Activated CD4-positive, CD25-positive, alpha-beta regulatory T cell (primary cell): ENCODE measurements around the gene SHH.

ENCODE experiments used
- DNase-seq, 4 experiments: peaks; one replicate each; lab custom pipeline; 2025; lab: John Stamatoyannopoulos, UW

Gene SHH

GRCh38 chr7:155792315-155792960, 19.8 kb downstream of the SHH start:
- DNase-seq = no peak

GRCh38 chr7:155791836-155792235, 20.4 kb downstream of the SHH start:
- DNase-seq = no peak

- DNase-seq = no peak
Measured at GRCh38 chr7:155791214-155791737, 21.0 kb downstream of the SHH start.

DNA sequence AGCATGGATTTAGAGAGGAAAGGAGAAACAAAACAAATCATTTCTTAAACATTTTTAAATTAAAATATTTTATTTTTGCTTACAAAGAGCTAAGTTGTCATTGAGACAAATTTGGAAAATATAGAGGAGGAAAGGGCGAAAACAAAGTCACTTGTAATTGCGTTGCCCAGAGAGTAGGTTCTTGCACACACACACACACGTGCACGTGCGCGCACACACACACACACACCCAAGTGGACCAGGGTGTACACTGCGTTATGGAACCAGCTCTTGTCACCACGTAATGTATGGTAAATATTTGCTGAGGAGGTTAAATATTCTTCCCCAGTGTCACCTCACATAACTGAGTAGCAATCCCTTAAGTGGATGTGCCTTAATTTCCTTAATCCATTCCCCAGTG, 21.6 kb downstream of the SHH start:
- no peak for DNase-seq

DNA sequence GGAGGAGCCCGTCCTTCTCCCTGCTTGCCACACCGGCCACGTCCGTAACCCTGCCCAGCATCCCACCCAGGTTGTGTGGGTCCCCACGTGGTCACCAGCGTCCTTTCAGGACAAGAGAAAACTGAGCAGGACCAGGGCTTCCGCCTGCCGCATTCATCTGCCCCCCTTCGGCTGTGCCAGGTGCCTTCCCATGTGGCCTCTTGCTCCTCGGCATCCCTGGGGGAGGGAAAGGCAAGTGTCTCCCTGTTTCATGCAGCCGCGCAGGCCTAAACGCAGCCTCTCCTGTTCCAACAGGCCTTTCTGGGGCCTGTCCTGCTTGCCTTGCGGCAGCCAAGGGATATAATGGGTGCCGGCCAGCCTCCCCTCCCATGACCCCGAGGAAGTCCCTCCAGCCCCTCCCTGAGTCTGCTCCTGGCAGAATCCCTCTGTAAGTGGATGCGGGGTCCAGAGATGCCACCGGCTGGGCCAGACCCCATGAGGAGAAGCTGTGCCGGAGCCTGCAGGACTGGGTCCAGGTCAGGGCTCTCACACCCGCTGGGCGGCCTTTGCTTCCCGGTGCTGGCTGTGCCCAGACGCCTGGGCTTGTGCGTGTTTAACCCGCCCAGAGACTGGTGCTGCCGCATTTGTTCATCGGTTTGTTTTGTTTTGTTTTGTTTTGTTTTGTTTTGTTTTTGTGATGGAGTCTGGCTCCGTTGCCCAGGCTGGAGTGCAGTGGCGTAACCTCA, 23.1 kb downstream of the SHH start:
- DNase-seq = no peak

DNA sequence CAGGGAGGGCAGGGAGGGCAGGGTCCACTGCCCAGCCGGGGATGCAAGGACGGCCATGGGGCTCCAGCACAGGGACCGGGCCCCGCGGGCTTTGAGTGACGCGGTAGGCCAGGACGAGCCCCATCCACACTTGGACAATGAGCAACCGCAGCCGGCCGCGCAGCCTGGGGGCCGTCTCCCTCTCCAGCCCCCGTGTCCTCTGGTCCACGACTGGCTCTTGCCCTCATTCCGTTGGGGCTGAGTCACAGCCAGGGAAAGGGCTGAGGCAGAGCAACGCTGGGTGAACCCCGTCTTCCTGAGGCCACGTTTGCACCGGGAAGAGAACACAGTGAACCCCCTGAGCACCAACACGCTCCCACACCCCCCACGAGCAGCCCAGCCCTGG, 23.7 kb downstream of the SHH start:
- DNase-seq = no peak

DNA sequence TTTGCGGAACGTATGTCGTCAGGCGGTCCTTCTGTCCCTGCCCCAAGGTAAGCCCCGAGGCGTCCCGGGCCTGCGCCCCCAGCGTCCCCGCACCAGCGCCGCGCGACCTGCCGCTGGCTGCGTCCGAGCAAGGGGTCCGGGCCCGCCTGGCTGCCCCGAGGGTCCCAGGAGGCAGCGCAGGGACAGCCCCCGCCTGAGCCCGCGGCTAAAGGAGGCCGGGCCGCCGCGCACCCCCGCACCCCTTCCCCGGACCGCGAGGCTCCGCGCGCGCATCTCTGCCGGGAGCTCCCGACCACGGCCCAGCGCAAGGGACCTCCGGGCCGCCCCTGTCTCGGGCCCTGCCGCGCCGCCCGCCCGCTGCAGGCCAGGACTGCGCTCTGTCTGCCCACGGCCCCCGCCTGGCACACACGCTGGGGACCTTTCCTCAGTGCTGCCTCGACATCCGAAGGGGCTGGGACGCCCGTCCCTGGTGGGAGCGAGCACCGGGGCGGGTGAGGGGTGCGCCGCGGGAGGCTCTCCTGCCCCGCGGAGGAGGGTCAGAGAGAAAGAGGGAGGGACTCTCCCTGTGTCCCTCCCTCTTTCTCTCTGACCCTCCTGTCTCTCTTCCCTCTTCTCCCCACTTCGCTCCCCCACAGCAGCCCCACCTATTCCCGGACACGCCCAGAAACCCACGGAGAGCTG, 25.0 kb downstream of the SHH start:
- no peak for DNase-seq

- no peak for DNase-seq
Measured at GRCh38 chr7:155786491-155786890, 25.8 kb downstream of the SHH start.

DNA sequence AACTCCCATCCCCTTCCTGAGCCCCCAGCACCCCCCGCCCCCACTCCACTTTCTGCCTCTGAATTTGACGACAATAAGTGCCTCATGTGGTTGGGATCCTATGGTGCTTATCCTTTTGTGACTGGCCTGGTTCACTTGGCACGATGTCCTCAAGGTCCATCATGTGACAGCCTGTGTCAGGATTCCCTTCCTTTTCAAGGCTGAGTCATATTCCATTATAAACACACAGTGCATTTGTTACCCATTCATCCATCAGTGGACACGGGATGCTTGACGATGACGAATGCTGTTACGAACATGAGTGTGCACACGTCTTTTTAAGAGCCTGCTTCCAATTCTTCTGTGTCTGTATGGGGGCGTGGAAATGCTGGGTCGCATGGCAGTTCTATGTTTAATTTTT, 26.7 kb downstream of the SHH start:
- no peak for DNase-seq

DNA sequence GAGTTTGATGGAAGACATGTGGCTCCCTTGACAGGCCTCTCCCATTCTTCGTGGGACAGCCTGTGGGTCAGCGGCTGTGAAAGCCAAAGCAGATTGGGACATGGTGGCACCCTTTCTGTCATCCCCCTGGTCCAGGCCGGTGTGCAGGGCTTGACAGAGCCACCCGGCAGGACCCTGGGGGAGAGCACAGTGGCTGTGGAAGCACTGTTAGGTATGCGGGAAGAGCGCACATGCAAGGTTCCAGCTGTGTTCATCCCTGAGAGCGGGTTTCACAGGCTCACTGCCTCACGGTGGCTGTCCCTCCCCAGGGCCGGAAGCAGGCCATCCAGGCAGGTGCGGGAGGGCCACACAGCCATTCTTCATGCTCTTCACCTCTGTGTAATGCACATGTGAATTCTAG, 29.8 kb downstream of the SHH start:
- DNase-seq = no peak

DNA sequence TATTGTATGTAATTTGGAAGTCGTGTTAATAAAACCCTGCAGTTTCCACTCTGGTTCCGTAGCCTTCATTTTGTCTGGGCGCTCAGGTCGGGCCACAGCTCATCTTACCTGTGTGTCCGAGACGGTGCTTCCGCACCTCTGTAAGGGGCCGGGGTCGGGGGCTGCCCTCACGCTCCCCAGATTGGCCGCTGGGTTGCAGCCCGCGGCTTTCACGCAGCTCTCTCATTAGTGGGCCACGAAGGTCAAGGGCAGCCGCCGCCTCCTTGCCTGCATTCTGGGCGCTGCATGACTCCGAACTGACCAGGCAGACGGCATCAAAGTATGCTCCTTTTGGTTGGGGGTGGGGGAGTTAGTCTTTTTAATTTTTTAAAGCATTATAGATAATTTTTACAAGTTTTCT, 30.8 kb downstream of the SHH start:
- DNase-seq = no peak

GRCh38 chr7:155780884-155781283, 31.4 kb downstream of the SHH start:
- DNase-seq = no peak

DNA sequence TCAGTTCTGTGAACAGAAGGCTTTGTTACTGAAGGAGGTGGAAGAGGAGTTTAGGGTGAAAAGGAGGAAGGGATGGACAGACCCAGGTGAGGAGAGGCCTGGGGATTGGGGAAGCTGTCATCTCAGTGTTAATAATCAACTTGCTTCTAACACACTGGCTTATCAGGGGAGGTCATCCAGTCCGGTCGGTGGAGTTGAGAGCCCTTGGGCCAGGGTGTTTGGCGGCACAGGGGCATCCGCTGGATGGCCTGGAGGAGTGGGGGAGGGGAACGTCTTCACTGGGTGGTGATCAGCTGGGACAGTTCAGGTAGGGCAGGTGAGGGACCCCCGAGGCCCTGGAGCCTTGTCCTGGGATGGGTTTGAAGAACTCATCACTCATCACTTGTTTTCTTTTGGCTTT, 33.9 kb downstream of the SHH start:
- DNase-seq = no peak

GRCh38 chr7:155776606-155777005, 35.7 kb downstream of the SHH start:
- DNase-seq = no peak

- DNase-seq = no peak
Measured at GRCh38 chr7:155775691-155776090, 36.6 kb downstream of the SHH start.

GRCh38 chr7:155774947-155775346, 37.3 kb downstream of the SHH start:
- no peak for DNase-seq

DNA sequence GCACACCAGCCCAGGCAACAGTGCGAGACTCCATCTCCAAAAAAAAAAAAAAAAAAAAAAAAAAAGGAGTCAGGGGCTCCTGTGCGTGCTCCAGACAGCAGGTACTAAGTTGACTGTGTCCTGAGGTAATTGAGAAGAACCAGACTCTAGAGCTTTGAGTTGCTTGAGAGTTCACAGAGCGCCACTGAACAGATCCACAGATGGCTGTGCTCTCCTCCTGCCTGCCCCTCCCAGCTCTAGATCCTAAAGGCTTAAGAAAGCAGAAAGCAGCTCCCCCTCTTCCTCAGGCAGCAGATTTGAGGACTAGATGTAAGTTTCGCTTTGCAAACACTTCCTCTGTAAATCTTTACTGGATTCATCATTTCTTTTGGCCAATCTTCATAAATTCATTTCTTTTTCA, 38.7 kb downstream of the SHH start:
- DNase-seq = no peak

DNA sequence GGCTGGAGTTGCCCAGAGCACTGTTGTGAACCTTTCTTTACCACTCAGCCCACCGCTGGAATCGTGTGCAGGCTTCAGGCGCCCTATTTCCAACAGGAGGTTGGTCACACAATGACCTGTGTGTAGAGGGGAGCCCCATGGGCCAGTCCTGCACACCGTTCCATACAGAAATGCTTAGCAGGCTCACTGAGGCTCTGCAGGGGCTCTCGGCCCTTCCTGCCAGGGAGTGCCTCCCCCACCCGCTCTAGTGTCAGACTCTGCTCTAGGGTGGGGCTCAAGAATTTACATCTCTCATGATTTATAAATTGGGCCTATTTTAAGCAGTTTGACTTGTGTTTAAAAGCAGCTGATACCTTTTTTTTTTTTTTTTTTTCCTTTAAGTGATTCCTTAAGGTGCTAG, 42.0 kb downstream of the SHH start:
- no peak for DNase-seq

DNA sequence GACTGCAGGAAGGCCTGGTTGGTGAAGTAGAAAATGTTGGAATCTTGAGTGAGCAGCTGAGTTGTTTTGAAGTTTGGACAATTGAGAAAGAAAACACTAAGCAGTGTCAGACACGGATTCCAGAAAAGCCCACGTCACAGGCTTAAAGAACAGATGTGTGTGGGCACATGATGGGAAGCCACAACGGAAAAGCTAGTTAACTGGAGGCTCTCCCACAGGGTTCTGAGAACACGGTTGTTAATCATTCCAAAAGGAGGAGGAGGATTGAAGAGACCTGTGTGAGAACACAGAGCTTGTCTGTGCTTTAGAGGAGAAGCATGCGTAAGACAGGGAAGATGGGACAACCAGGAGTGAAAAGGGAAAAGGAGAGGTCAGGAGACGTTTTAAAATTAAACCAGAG, 42.6 kb downstream of the SHH start:
- no peak for DNase-seq

GRCh38 chr7:155766966-155767916, 45.0 kb downstream of the SHH start:
- no peak for DNase-seq

DNA sequence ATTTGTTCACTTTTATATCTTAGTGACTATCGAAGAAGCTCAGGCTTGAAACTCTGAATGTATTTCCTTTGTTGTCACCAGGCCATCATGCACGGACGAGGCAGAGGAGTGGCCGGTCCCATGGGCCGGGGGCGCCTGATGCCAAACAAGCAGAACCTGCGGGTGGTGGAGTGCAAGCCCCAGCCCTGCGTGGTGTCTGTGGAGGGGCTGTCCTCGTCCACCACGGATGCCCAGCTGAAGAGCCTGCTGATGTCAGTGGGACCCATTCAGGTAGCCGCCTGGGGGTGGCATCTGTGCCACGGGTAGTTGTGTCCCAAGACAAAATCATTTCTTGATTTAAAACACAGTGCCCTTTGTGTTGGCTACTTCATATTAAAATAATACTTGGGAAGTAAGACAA, 45.9 kb downstream of the SHH start:
- no peak for DNase-seq

GRCh38 chr7:155765458-155765857, 46.8 kb downstream of the SHH start:
- no peak for DNase-seq
